PC-9 (cell line): Measurements from ENCODE around the gene SIPA1L2. TPM values are rescaled to one million over a fixed set of nuclear protein-coding genes. Genes with fewer than 3 reads are reported as not detected.
A peak's percentile ranks its signal among the peaks of the same experiment; 100 is the strongest.

Experiments used
- BruUV-seq: library from RNA; stranded (reverse); fragments of 400-500 nt; replicated peaks from 2 replicates; lab custom pipeline; 2021; lab: Mats Ljungman, UMichigan
- CTCF ChIA-PET: fragments of 300-600 bp; sonication (Branson Sonifier 250); formaldehyde crosslinking; loops from one replicate; lab custom pipeline; 2022; ENCODE audit warnings: antibody characterized with exemption; lab: Charles Lee
- POLR2A ChIA-PET: fragments of 300-600 bp; sonication (Branson Sonifier 250); formaldehyde crosslinking; loops from one replicate; lab custom pipeline; 2022; ENCODE audit warnings: antibody characterized with exemption; ENCODE audit not compliant: unreplicated experiment; lab: Charles Lee
- DNase-seq, 2 experiments: peaks; one replicate each; pipeline versions ENCODE4 v3.0.0 to v3.0.0-alpha.2; 2015 to 2022; ENCODE audit warnings: mixed read lengths in 1 of 2
- H2AFZ ChIP-seq: fragments of 200-600 bp; sonication (generic); 2 replicates; pipeline ENCODE4 v1.8.1; 2017; ENCODE audit warnings: antibody characterized with exemption
- H3F3A ChIP-seq: fragments of 200-600 bp; sonication (generic); 2 replicates; pipeline ENCODE4 v1.8.1; 2017; ENCODE audit warnings: antibody characterized with exemption, mild to moderate bottlenecking, low read depth; ENCODE audit not compliant: insufficient read depth
- H3K27ac ChIP-seq: fragments of 200-600 bp; sonication (generic); 2 replicates; pipeline ENCODE4 v1.6.1; 2016; ENCODE audit warnings: mixed run types
- H3K27me3 ChIP-seq: fragments of 200-600 bp; sonication (generic); 2 replicates; pipeline ENCODE4 v1.6.1; 2016; ENCODE audit warnings: low read depth, mixed run types; ENCODE audit not compliant: insufficient read depth
- H3K36me3 ChIP-seq: fragments of 200-600 bp; sonication (generic); 2 replicates; pipeline ENCODE4 v1.6.1; 2016; ENCODE audit warnings: low read depth, mixed run types
- H3K4me1 ChIP-seq: fragments of 200-600 bp; sonication (generic); replicated peaks from 2 replicates; pipeline ENCODE4 v1.6.1; 2016; ENCODE audit warnings: mixed run types; ENCODE audit not compliant: insufficient read depth
- H3K4me2 ChIP-seq: fragments of 200-600 bp; sonication (generic); 2 replicates; pipeline ENCODE4 v1.6.1; 2017; ENCODE audit warnings: mixed run types
- H3K4me3 ChIP-seq: fragments of 200-600 bp; sonication (generic); 2 replicates; pipeline ENCODE4 v1.6.1; 2016; ENCODE audit warnings: mixed run types
- H3K79me2 ChIP-seq: fragments of 200-600 bp; sonication (generic); 2 replicates; pipeline ENCODE4 v1.6.1; 2017; ENCODE audit warnings: low read depth, mixed run types
- H3K9me2 ChIP-seq: fragments of 200-600 bp; sonication (generic); 2 replicates; pipeline ENCODE4 v1.8.1; 2017; ENCODE audit warnings: mild to moderate bottlenecking; ENCODE audit not compliant: insufficient read depth
- H3K9me3 ChIP-seq: fragments of 200-600 bp; sonication (generic); 2 replicates; pipeline ENCODE4 v1.8.1; 2016; ENCODE audit warnings: low read depth; ENCODE audit not compliant: insufficient read depth
- H4K20me1 ChIP-seq: fragments of 200-600 bp; sonication (generic); 2 replicates; pipeline ENCODE4 v1.8.1; 2017; ENCODE audit not compliant: insufficient read depth
- EZH2 ChIP-seq: fragments of 200-600 bp; sonication (generic); IDR thresholded peaks from 2 replicates; pipeline ENCODE4 v1.8.0; 2017; ENCODE audit warnings: antibody characterized with exemption, low read depth
- intact Hi-C: fragments of 100-400 bp; cut with micrococcal nuclease; formaldehyde crosslinking; loops from one replicate; pipeline ENCODE4 v1.10.0; 2022; ENCODE audit not compliant: unreplicated experiment
- total RNA-seq: library from RNA; stranded (reverse); gene quantifications from 2 replicates; pipeline ENCODE4 v1.2.3, GENCODE V29; 2021
- TF ChIP-seq, protein P1 (sequence below): fragments of 200-600 bp; sonication (generic); conservative IDR thresholded peaks from 2 replicates; pipeline ENCODE4 v1.6.1; 2017; ENCODE audit warnings: mixed run types, antibody characterized with exemption, mild to moderate bottlenecking, moderate library complexity

The SIPA1L2 gene
- total RNA-seq, 1 experiment from 2014 or later, result not detected

DNA sequence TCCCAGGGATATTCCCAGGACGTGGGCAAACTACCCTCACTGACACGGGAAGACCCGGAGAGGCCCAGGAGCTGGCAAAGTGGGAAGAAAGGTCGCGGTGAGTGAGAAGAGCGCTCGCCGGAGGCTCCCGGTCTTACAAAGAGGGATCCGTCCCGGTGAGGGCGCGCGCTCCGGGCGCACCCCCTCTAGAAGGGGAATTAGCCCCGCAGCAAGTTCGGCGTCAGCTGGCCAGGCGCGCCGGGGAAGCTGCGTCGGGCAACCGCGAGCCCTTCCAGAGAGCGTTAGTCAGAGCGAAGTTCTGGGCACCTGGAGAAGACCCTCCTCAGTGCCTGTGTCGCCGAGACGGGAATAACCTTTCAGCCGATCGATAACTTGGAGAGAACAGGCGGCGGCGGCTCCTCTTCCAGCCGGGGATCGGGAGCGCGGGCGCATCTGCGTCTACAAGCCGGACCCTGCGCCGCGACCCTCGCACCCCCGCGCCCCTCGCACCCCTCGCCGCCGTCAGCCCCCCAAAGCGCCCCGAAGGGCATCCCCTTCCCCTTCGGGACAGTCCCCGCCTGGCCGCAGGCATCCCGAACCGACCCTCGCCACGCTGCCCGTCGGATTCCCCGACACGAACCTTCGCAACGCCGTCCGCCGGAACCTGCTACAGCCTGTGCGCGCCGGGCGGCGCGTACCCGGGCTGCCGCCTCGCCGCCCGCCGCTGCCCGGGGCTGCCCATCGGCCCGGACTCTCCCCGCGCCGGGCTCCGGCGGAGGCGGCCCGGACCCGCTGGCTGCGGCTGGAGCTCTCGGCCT lies 485 bp downstream of the SIPA1L2 start:
- no TSS peak for BruUV-seq
- Histone ChIP-seq H4K20me1 (no peaks in the 10 kb centered on the region), H3K36me3 (no peaks in the 10 kb centered on the region), H3K27me3 (no peaks in the 10 kb centered on the region), H3K9me3 (no peaks in the 10 kb centered on the region), H3K9me2 (no peaks in the 10 kb centered on the region), H2AFZ (no peak overlapping the region), H3K27ac (no peak overlapping the region), H3K4me2 (peak overlapping the region; percentile 28), H3K79me2 (no peaks in the 10 kb centered on the region), H3F3A (peaks cover 18% of the 10 kb centered on the region), H3K4me1 (peaks cover 20% of the 10 kb centered on the region), H3K4me3 (peak overlapping the region; percentile 14; the same call in 1 of the 2 replicates)
- DNase-seq, result no peak
- ChIA-PET CTCF (no interaction called here), POLR2A (no interaction called here)
- TF ChIP-seq, protein P1, sequence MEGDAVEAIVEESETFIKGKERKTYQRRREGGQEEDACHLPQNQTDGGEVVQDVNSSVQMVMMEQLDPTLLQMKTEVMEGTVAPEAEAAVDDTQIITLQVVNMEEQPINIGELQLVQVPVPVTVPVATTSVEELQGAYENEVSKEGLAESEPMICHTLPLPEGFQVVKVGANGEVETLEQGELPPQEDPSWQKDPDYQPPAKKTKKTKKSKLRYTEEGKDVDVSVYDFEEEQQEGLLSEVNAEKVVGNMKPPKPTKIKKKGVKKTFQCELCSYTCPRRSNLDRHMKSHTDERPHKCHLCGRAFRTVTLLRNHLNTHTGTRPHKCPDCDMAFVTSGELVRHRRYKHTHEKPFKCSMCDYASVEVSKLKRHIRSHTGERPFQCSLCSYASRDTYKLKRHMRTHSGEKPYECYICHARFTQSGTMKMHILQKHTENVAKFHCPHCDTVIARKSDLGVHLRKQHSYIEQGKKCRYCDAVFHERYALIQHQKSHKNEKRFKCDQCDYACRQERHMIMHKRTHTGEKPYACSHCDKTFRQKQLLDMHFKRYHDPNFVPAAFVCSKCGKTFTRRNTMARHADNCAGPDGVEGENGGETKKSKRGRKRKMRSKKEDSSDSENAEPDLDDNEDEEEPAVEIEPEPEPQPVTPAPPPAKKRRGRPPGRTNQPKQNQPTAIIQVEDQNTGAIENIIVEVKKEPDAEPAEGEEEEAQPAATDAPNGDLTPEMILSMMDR, result no peak
- TF ChIP-seq EZH2, result no peak
- intact Hi-C loops, result no loop called here

DNA sequence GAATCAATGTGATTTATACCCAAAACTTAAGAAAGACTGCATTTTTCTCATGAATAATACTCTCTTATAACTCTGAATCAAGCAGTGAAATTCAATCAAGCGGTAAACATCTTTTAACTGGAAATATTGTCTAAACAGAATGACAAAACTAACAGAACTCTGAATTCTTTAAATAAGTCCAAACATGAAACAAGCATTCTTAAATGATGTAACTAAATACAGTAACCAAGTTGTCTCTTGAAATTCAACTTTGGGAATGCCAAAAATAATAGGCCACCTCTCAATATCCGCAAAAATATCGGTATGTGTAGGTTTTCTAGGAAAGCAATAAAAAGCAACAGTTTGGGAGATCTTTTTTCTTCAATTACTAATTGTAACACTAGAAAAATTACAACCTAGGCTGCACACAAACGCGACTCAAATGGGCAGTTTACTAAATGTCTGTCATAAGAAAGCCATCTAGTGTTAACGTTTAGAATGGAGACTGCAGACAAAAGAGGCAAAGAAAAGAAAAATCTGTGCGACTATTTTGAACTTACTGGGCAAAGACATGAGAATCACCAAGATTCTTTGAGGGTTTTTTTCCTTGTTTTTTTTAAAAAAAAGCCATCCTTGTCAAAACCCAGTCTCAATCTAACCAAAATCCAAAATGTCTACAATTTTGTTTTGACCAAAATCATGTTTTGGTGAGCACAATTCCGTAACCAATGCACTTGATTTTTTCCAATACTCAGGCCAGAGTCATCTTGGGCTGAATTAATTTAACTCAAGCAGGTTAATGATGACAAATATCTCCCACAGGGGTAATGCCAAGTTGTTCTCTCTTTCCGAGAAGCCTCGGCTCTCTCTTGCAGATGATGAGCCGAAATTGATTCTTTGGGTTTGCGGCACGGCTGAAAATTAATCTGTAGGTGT lies 1.3 kb downstream of the SIPA1L2 start:
- TF ChIP-seq, protein P1, result no peak
- no peak for TF ChIP-seq EZH2
- Histone ChIP-seq H3K4me2 (peak overlapping the region; percentile 28), H3K9me3 (no peaks in the 10 kb centered on the region), H3K27ac (no peak overlapping the region), H3F3A (peaks cover 18% of the 10 kb centered on the region), H3K4me1 (peaks cover 20% of the 10 kb centered on the region), H4K20me1 (no peaks in the 10 kb centered on the region), H3K9me2 (no peaks in the 10 kb centered on the region), H3K36me3 (no peaks in the 10 kb centered on the region), H3K4me3 (no peak overlapping the region), H3K79me2 (no peaks in the 10 kb centered on the region), H3K27me3 (no peaks in the 10 kb centered on the region), H2AFZ (no peak overlapping the region)
- no TSS peak for BruUV-seq
- DNase-seq, result no peak
- POLR2A ChIA-PET, result no interaction called here
- CTCF ChIA-PET, result interaction anchor here (0.6 kb wide), 1 partner anchor 21 kb away, joined by 3 read pairs; no protein-coding TSS in a partner anchor
- intact Hi-C loops, result no loop called here

DNA sequence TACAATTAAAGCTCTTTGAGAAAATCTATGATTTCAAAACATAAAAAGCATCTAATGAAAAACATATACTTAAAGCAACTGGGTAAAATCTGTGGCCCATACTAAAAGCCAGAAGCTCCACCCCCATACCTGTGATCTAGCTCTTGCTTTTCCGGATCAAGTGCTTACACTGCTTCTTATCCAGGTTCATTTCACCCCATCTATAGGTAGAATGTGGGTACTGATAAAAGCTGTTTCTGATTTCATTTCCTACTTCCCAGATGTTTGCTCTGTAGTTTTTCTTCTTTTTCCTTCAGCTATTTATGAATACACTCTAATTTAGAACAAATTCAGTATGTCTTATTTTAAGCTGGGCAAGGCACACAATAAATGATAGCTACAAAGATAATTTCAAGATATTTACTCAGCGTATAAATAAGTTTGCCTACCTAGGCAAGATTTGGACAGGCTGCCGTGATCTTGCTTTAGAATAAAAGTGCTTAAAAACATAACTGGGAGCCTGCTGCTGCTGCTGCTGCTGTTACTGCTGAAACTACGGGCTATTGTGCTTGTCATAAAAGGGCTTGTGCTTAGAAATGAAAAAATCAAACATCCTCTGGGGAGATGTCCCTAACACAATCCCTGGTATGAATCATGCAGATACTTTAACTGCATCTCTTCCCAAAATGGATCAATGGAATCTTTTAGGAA lies 2.1 kb downstream of the SIPA1L2 start:
- Histone ChIP-seq H3K4me2 (peak overlapping the region; percentile 70), H3K27ac (peak overlapping the region; percentile 92), H3K9me3 (no peaks in the 10 kb centered on the region), H2AFZ (0 out of 2 replicates have a peak overlapping the region, but pooled peaks have one; percentile 5), H3K79me2 (no peaks in the 10 kb centered on the region), H3K27me3 (no peaks in the 10 kb centered on the region), H4K20me1 (no peaks in the 10 kb centered on the region), H3K4me3 (peak overlapping the region; percentile 37; the same call in 1 of the 2 replicates), H3K36me3 (no peaks in the 10 kb centered on the region), H3F3A (peaks cover 18% of the 10 kb centered on the region), H3K9me2 (no peaks in the 10 kb centered on the region), H3K4me1 (peaks cover 20% of the 10 kb centered on the region)
- intact Hi-C loops, result no loop called here
- DNase-seq, result peak in 1 of 2 experiments; percentile 74
- POLR2A ChIA-PET, result no interaction called here
- no TSS peak for BruUV-seq
- CTCF ChIA-PET, result interaction anchor here (0.6 kb wide), 1 partner anchor 20 kb away, joined by 3 read pairs; no protein-coding TSS in a partner anchor
- no peak for TF ChIP-seq EZH2
- TF ChIP-seq, protein P1, result peak; percentile 77
